Neuron (in vitro differentiated cells): ENCODE data around the gene GLIS1.

Experiments used
- H2AFZ ChIP-seq: one replicate; pipeline ENCODE4 v1.6.1; 2013; ENCODE audit warnings: low read depth, mild to moderate bottlenecking, inconsistent platforms, low read length, moderate library complexity
- H3K27me3 ChIP-seq: one replicate; pipeline ENCODE4 v1.6.1; 2013; ENCODE audit warnings: low read length; ENCODE audit not compliant: insufficient read depth
- H3K36me3 ChIP-seq: one replicate; pipeline ENCODE4 v1.6.1; 2013; ENCODE audit warnings: low read length; ENCODE audit not compliant: insufficient read depth
- H3K4me1 ChIP-seq: one replicate; pipeline ENCODE4 v1.6.1; 2013; ENCODE audit warnings: low read length; ENCODE audit not compliant: insufficient read depth
- H3K4me3 ChIP-seq: 2 replicates; pipeline ENCODE4 v1.5.1; 2013; ENCODE audit warnings: mild to moderate bottlenecking, low read length, moderate library complexity
- H3K9me3 ChIP-seq: one replicate; pipeline ENCODE4 v1.6.1; 2013; ENCODE audit warnings: low read length

The GLIS1 gene

GRCh38 chr1:53508056-53508990, 230.6 kb downstream of the GLIS1 start:
- no peaks in the 10 kb centered on the region for H3K9me3 ChIP-seq
- H3K4me1 ChIP-seq = peaks cover 13% of the 10 kb centered on the region
- peaks cover 4% of the 10 kb centered on the region for H3K27me3 ChIP-seq
- H3K36me3 ChIP-seq = no peaks in the 10 kb centered on the region
- H2AFZ ChIP-seq = no peak overlapping the region
- H3K4me3 ChIP-seq = no peak overlapping the region

GRCh38 chr1:53507116-53507820, 231.7 kb downstream of the GLIS1 start:
- no peak overlapping the region for H3K4me3 ChIP-seq
- H3K9me3 ChIP-seq = no peaks in the 10 kb centered on the region
- H3K4me1 ChIP-seq = peaks cover 18% of the 10 kb centered on the region
- no peak overlapping the region for H2AFZ ChIP-seq
- H3K36me3 ChIP-seq = no peaks in the 10 kb centered on the region
- peaks cover 4% of the 10 kb centered on the region for H3K27me3 ChIP-seq

GRCh38 chr1:53506355-53507050, 232.5 kb downstream of the GLIS1 start:
- Histone ChIP-seq H3K4me1 (peaks cover 18% of the 10 kb centered on the region), H3K36me3 (no peaks in the 10 kb centered on the region), H3K9me3 (no peaks in the 10 kb centered on the region), H3K27me3 (peaks cover 4% of the 10 kb centered on the region), H2AFZ (no peak overlapping the region), H3K4me3 (no peak overlapping the region)

GRCh38 chr1:53505891-53506290, 233.1 kb downstream of the GLIS1 start:
- no peak overlapping the region for H3K4me3 ChIP-seq
- peaks cover 4% of the 10 kb centered on the region for H3K27me3 ChIP-seq
- peaks cover 18% of the 10 kb centered on the region for H3K4me1 ChIP-seq
- H2AFZ ChIP-seq = no peak overlapping the region
- no peaks in the 10 kb centered on the region for H3K9me3 ChIP-seq
- no peaks in the 10 kb centered on the region for H3K36me3 ChIP-seq

- Histone ChIP-seq H2AFZ (no peak overlapping the region), H3K4me3 (no peak overlapping the region), H3K27me3 (peaks cover 2% of the 10 kb centered on the region), H3K36me3 (no peaks in the 10 kb centered on the region), H3K4me1 (peaks cover 18% of the 10 kb centered on the region), H3K9me3 (no peaks in the 10 kb centered on the region)
Measured at GRCh38 chr1:53505401-53505800, 233.6 kb downstream of the GLIS1 start.

- H3K4me3 ChIP-seq = no peak overlapping the region
- peaks cover 18% of the 10 kb centered on the region for H3K4me1 ChIP-seq
- H3K27me3 ChIP-seq = no peaks in the 10 kb centered on the region
- no peaks in the 10 kb centered on the region for H3K9me3 ChIP-seq
- H3K36me3 ChIP-seq = no peaks in the 10 kb centered on the region
- H2AFZ ChIP-seq = no peak overlapping the region
Measured at GRCh38 chr1:53504901-53505300, 234.1 kb downstream of the GLIS1 start.

- Histone ChIP-seq H3K27me3 (no peaks in the 10 kb centered on the region), H3K36me3 (no peaks in the 10 kb centered on the region), H3K9me3 (no peaks in the 10 kb centered on the region), H3K4me1 (peaks cover 13% of the 10 kb centered on the region), H2AFZ (peak overlapping the region; percentile 61), H3K4me3 (no peak overlapping the region)
Measured at GRCh38 chr1:53503433-53504217, 235.3 kb downstream of the GLIS1 start.

GRCh38 chr1:53502641-53503432, 236.1 kb downstream of the GLIS1 start:
- peaks cover 13% of the 10 kb centered on the region for H3K4me1 ChIP-seq
- no peaks in the 10 kb centered on the region for H3K27me3 ChIP-seq
- no peaks in the 10 kb centered on the region for H3K36me3 ChIP-seq
- no peaks in the 10 kb centered on the region for H3K9me3 ChIP-seq
- H3K4me3 ChIP-seq = no peak overlapping the region
- H2AFZ ChIP-seq = peak overlapping the region; percentile 61

- H3K36me3 ChIP-seq = no peaks in the 10 kb centered on the region
- no peaks in the 10 kb centered on the region for H3K27me3 ChIP-seq
- H3K4me3 ChIP-seq = no peak overlapping the region
- H3K9me3 ChIP-seq = no peaks in the 10 kb centered on the region
- no peak overlapping the region for H2AFZ ChIP-seq
- H3K4me1 ChIP-seq = peaks cover 13% of the 10 kb centered on the region
Measured at GRCh38 chr1:53501065-53502005, 237.6 kb downstream of the GLIS1 start.

GRCh38 chr1:53500204-53501064, 238.5 kb downstream of the GLIS1 start:
- H2AFZ ChIP-seq = no peak overlapping the region
- peaks cover 13% of the 10 kb centered on the region for H3K4me1 ChIP-seq
- no peaks in the 10 kb centered on the region for H3K9me3 ChIP-seq
- H3K4me3 ChIP-seq = no peak overlapping the region
- H3K27me3 ChIP-seq = no peaks in the 10 kb centered on the region
- no peaks in the 10 kb centered on the region for H3K36me3 ChIP-seq
